ENCODE measurements around the gene GLMP.

DNA sequence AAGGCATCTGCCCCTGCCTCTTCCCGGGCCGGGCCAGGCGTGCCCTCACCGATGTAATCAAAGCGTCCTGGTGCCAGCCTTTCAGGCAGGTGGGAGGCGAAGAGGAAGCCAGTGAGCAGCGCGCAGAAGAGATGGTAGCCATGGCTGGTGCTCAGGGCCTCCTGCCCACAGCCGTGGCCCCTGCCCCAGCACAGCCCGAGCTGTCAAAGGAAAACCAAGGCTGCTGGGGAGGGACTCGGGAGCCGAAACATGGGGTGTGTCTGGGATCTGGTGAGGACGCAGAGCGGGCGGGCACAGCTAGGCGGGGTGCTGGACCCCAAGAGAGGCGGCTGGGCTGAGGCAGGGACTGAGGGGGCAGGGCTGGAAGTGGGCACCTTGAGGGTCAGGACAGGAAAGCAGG is 50.8 kb downstream of the GLMP start:
- no peak for TF ChIP-seq SUZ12 (IDR thresholded peaks at IDR 0.05; ENCODE audit: extremely low read depth, insufficient read depth, insufficient read length)
- TF ChIP-seq YY1 (IDR thresholded peaks at IDR 0.05; ENCODE audit: insufficient read depth, insufficient read length), result no peak

Measured in NT2/D1 (cell line).